CD14-positive monocyte (primary cell): ENCODE measurements around the gene LGALS1. TPM values are rescaled to one million over a fixed set of nuclear protein-coding genes. Genes with fewer than 3 reads are reported as not detected.

Experiments
- DNase-seq, 3 donors: peaks; one replicate each; pipeline ENCODE4 v3.0.0-alpha.2; 2011 to 2022
- H2AFZ ChIP-seq: 2 replicates; pipeline ENCODE4 v1.6.0; 2012; ENCODE audit warnings: mild to moderate bottlenecking, low read depth, low read length, inconsistent platforms; ENCODE audit not compliant: insufficient read depth, poor library complexity, severe bottlenecking
- H3K27ac ChIP-seq, 2 donors: 1 replicate in 1 of 2; 2 replicates in 1 of 2; pipeline ENCODE4 v1.5.1; 2012 to 2013; ENCODE audit warnings: low read length in 2 of 2, control low read depth in 1 of 2, inconsistent platforms in 1 of 2, low read depth in 1 of 2, mild to moderate bottlenecking in 1 of 2
- H3K27me3 ChIP-seq, 2 donors: one replicate each; pipeline versions ENCODE4 v1.6.0 to v1.6.1; 2011 to 2013; ENCODE audit warnings: low read length in 2 of 2; ENCODE audit not compliant: control insufficient read depth in 2 of 2, insufficient read depth in 2 of 2
- H3K36me3 ChIP-seq, 2 donors: replicated peaks in 1 of 2; 1 replicate in 1 of 2; 2 replicates in 1 of 2; pipeline versions ENCODE4 v1.5.1 to v1.6.1; 2012 to 2013; ENCODE audit warnings: low read length in 2 of 2, control low read depth in 1 of 2, inconsistent platforms in 1 of 2, mild to moderate bottlenecking in 1 of 2; ENCODE audit not compliant: insufficient read depth in 2 of 2, control insufficient read depth in 1 of 2
- H3K4me1 ChIP-seq, 2 donors: 1 replicate in 1 of 2; 2 replicates in 1 of 2; pipeline versions ENCODE4 v1.5.1 to v1.6.1; 2012 to 2013; ENCODE audit warnings: low read length in 2 of 2, control low read depth in 1 of 2, inconsistent platforms in 1 of 2, mild to moderate bottlenecking in 1 of 2, moderate library complexity in 1 of 2; ENCODE audit not compliant: insufficient read depth in 2 of 2, control insufficient read depth in 1 of 2
- H3K4me2 ChIP-seq: replicated peaks from 2 replicates; pipeline ENCODE3; 2012; ENCODE audit warnings: low read length, moderate library complexity, mild to moderate bottlenecking; ENCODE audit not compliant: poor library complexity, severe bottlenecking; ENCODE audit errors: extremely low read depth
- H3K4me3 ChIP-seq, 3 experiments: fragments of 200-600 bp in 1 of 3; sonication (generic) in 1 of 3; replicated peaks in 1 of 3; 1 replicate in 2 of 3; 2 replicates in 1 of 3; pipeline ENCODE4 v1.5.1; 2011 to 2013; ENCODE audit warnings: low read length in 3 of 3, mild to moderate bottlenecking in 3 of 3, control low read depth in 2 of 3, low read depth in 2 of 3, inconsistent platforms in 1 of 3, moderate library complexity in 1 of 3
- H3K79me2 ChIP-seq: 2 replicates; pipeline ENCODE4 v1.6.0; 2012; ENCODE audit warnings: mild to moderate bottlenecking, control low read depth, inconsistent platforms, low read length, moderate library complexity; ENCODE audit not compliant: insufficient read depth
- H3K9ac ChIP-seq: 2 replicates; pipeline ENCODE4 v1.6.0; 2017; ENCODE audit warnings: low read length, mild to moderate bottlenecking; ENCODE audit not compliant: insufficient read depth, poor library complexity, severe bottlenecking
- H3K9me3 ChIP-seq, 2 donors: replicated peaks in 1 of 2; 1 replicate in 1 of 2; 2 replicates in 1 of 2; pipeline versions ENCODE4 v1.5.1 to v1.6.1; 2012 to 2013; ENCODE audit warnings: low read length in 2 of 2, control low read depth in 1 of 2; ENCODE audit not compliant: control insufficient read depth in 1 of 2, insufficient read depth in 1 of 2
- H4K20me1 ChIP-seq: 2 replicates; pipeline ENCODE4 v1.6.0; 2012; ENCODE audit warnings: mild to moderate bottlenecking, low read length, control low read depth, moderate library complexity; ENCODE audit not compliant: insufficient read depth
- H3K27ac Mint-ChIP-seq, 7 donors: one replicate each; pipeline ENCODE4 v1.8.0; 2020; ENCODE audit warnings: mild to moderate bottlenecking in 7 of 7, mixed read lengths in 7 of 7, moderate library complexity in 6 of 7, inconsistent platforms in 2 of 7
- H3K27me3 Mint-ChIP-seq, 3 donors: one replicate each; pipeline ENCODE4 v1.8.0; 2021 to 2022; ENCODE audit warnings: low read depth in 3 of 3, mild to moderate bottlenecking in 3 of 3, mixed read lengths in 3 of 3, moderate library complexity in 3 of 3, inconsistent platforms in 1 of 3
- H3K36me3 Mint-ChIP-seq, 2 donors: one replicate each; pipeline ENCODE4 v1.8.0; 2020; ENCODE audit warnings: mixed read lengths in 2 of 2, inconsistent platforms in 1 of 2, mild to moderate bottlenecking in 1 of 2
- H3K4me1 Mint-ChIP-seq: one replicate; pipeline ENCODE4 v1.8.0; 2020; ENCODE audit warnings: mild to moderate bottlenecking, mixed read lengths
- H3K4me3 Mint-ChIP-seq, 2 donors: one replicate each; pipeline ENCODE4 v1.8.0; 2020; ENCODE audit warnings: mild to moderate bottlenecking in 2 of 2, mixed read lengths in 2 of 2, moderate library complexity in 1 of 2
- H3K9me3 Mint-ChIP-seq, 7 donors: one replicate each; pipeline ENCODE4 v1.8.0; 2020 to 2022; ENCODE audit warnings: mixed read lengths in 7 of 7, mild to moderate bottlenecking in 6 of 7, moderate library complexity in 6 of 7, inconsistent platforms in 2 of 7
- CTCF ChIP-seq: fragments of 200-600 bp; IDR thresholded peaks from one replicate; pipeline ENCODE4 v1.8.0; 2022; ENCODE audit warnings: antibody characterized with exemption, mild to moderate bottlenecking
- WGBS: methylation state at CpG from one replicate; pipeline ENCODE4 v1.1.5; 2013; ENCODE audit warnings: missing lambda C conversion rate; ENCODE audit not compliant: insufficient coverage; 5-methylcytosine and 5-hydroxymethylcytosine counted together
- intact Hi-C, 2 donors: fragments of 100-400 bp; cut with micrococcal nuclease; formaldehyde crosslinking; loops; one replicate each; pipeline versions ENCODE4 v1.15.0 to v1.15.1; 2023
- polyA plus RNA-seq, 3 donors: library from polyadenylated mRNA; depleted of rRNA in 1 of 3; unstranded in 2 of 3; stranded (reverse) in 1 of 3; fragments of 300-500 nt in 2 of 3; fragments of >200 nt in 1 of 3; fragmentation: Illumina TruSeq in 2 of 3; gene quantifications; 1 replicate in 2 of 3; 2 replicates in 1 of 3; pipeline ENCODE4 v1.2.3, GENCODE V29; 2012 to 2021

Gene LGALS1
- polyA plus RNA-seq, 3 donors = 1,719 to 2,320 (median 1,844) TPM

- no peak overlapping the region for H2AFZ ChIP-seq
These were observed 9.6 kb downstream of the LGALS1 start for GRCh38 chr22:37684803-37685615.

More at GRCh38 chr22:37684803-37685615, 9.6 kb downstream of the LGALS1 start:
- Histone ChIP-seq H3K27me3 (no peaks in the 10 kb centered on the region), H3K27ac (no peak overlapping the region), H3K79me2 (peaks cover 32% of the 10 kb centered on the region), H3K9ac (no peak overlapping the region), H4K20me1 (peaks cover 33% of the 10 kb centered on the region), H3K4me3 (no peak overlapping the region), H3K4me2 (no peak overlapping the region), H3K9me3 (no peaks in the 10 kb centered on the region), H3K36me3 (peaks cover 22 to 23% of the 10 kb centered on the region in 2 donors), H3K4me1 (peaks cover 31 to 38% of the 10 kb centered on the region in 2 donors)
- no peak for TF ChIP-seq CTCF
- DNase-seq = no peak
- Mint-ChIP-seq H3K27me3 (no peaks in the 10 kb centered on the region), H3K4me3 (no peak overlapping the region), H3K4me1 (peaks cover 34% of the 10 kb centered on the region), H3K9me3 (no peaks in the 10 kb centered on the region), H3K36me3 (peaks cover 21 to 33% of the 10 kb centered on the region in 2 donors), H3K27ac (no peak overlapping the region)
- intact Hi-C loops = loop anchor here in 1 of 2 donors (10.0 kb wide), 1 partner anchor 120 kb away; the partner anchor contains the start of gene GCAT
- 92% methylated on average over 9 of the region's 16 CpGs for WGBS
